Measurements from ENCODE around the gene JAM3. TPM values are rescaled to one million over a fixed set of nuclear protein-coding genes. Genes with fewer than 3 reads are reported as not detected.

The JAM3 gene
- 71.5 and 102 TPM in 2 replicates for total RNA-seq (2012; rRNA removed)
- polyA plus RNA-seq (2012; rRNA removed): 32.0 and 38.0 TPM in 2 replicates
- 17.9 and 24.0 TPM in 2 replicates for polyA plus RNA-seq (2012; cell fraction: cytosol; rRNA removed)
- polyA plus RNA-seq (2012; cell fraction: nucleus; rRNA removed; ENCODE audit: low replicate concordance): 20.6 and 54.0 TPM in 2 replicates
- percentile 71 among the genes with signal in this experiment for Bru-seq, nascent RNA
- BruChase-seq, experiment 1, labeled RNA remaining after a 6-hour chase: percentile 75 among the genes with signal in this experiment
- BruChase-seq, experiment 2, labeled RNA remaining after a 2-hour chase: percentile 76 among the genes with signal in this experiment
- long read RNA-seq, transcript JAM3-201 (9 exons, 3,912 nt): major isoform, 96 of 132 reads
- long read RNA-seq, partial matches to known transcripts: 11 of 132 reads
- long read RNA-seq, other reads (novel, unspliced or antisense): 23 of 132 reads

GRCh38 chr11:134068829-134069425 is at the start of gene JAM3:
Gene JAM3 (plus strand): TSS chr11:134069072. CDS start chr11:134069084, 12 bp downstream.
- POLR2A ChIA-PET (ENCODE audit: unreplicated experiment): no interaction called here
- Histone ChIP-seq H2BK120ac (ENCODE audit: low read depth, low read length) (peak within 1 kb of the TSS; percentile 91; the same call in 1 of the 2 replicates), H3K14ac (replicated peaks; ENCODE audit: low read depth, low read length) (peak within 1 kb of the TSS; percentile 98), H2AFZ (replicated peaks; ENCODE audit: low read length, poor library complexity) (peak within 1 kb of the TSS; percentile 100), H2BK20ac (ENCODE audit: low read depth, low read length) (no peak within 1 kb of the TSS), H3K4ac (ENCODE audit: low read depth, low read length) (peak within 1 kb of the TSS; percentile 95), H3K9ac (ENCODE audit: low read depth, low read length) (peak within 1 kb of the TSS; percentile 79), H3K9me1 (ENCODE audit: insufficient read depth, low read length) (no peaks in the 10 kb centered on the region), H4K8ac (ENCODE audit: low read depth in 2 of 2, low read length in 2 of 2) (peak within 1 kb of the TSS; percentile 73 to 90; a peak in 3 of 4 replicates), H3K4me3 (ENCODE audit: insufficient read depth, low read depth, low read length) (peak within 1 kb of the TSS; percentile 64), H3K27ac (ENCODE audit: insufficient read depth, low read length) (peak within 1 kb of the TSS; percentile 67), H3K27me3 (ENCODE audit: control insufficient read depth, insufficient read depth, low read length) (peaks cover 9% of the 10 kb centered on the region), H2BK5ac (ENCODE audit: low read depth, low read length, poor library complexity, severe bottlenecking) (peak within 1 kb of the TSS; percentile 30), H4K20me1 (ENCODE audit: insufficient read depth, low read length) (peaks cover 3% of the 10 kb centered on the region; the same call in 1 of the 2 replicates), H3K18ac (ENCODE audit: low read depth, low read length) (no peak within 1 kb of the TSS), H4K5ac (ENCODE audit: low read depth, low read length) (no peak within 1 kb of the TSS), H3K9me3 (ENCODE audit: control insufficient read depth, insufficient read depth, low read length) (no peaks in the 10 kb centered on the region), H2AK9ac (replicated peaks; ENCODE audit: low read depth, low read length, poor library complexity) (peak within 1 kb of the TSS; percentile 96), H3K36me3 (ENCODE audit: control insufficient read depth, insufficient read depth, low read length) (no peaks in the 10 kb centered on the region), H3K79me1 (ENCODE audit: low read depth in 1 of 2, low read length in 2 of 2) (peaks cover 7 to 26% of the 10 kb centered on the region in 2 experiments; a peak in 2 of 4 replicates), H2AK5ac (ENCODE audit: low read depth, low read length) (no peak within 1 kb of the TSS; the same call in none of the 2 replicates), H4K91ac (ENCODE audit: insufficient read depth, low read depth, low read length) (peak within 1 kb of the TSS; percentile 93), H3K56ac (ENCODE audit: extremely low read depth, insufficient read depth, low read length) (peak within 1 kb of the TSS; percentile 41), H3K4me2 (ENCODE audit: low read depth, low read length) (peak within 1 kb of the TSS; percentile 86), H3K4me1 (ENCODE audit: control insufficient read depth, insufficient read depth, low read length) (no peaks in the 10 kb centered on the region), H3K23ac (ENCODE audit: low read depth, low read length) (peak within 1 kb of the TSS; percentile 90), H2BK15ac (ENCODE audit: low read depth, low read length) (no peak within 1 kb of the TSS; the same call in 2 of the 3 replicates)
- 0% methylated on average over 12 of the region's 57 CpGs; no CpG with 5 or more reads in 1 of the 2 experiments for WGBS, 2 experiments (ENCODE audit: extremely low coverage in 2 of 2, insufficient read length in 1 of 2)
- CTCF ChIA-PET: no interaction called here
- dilution Hi-C loops (cut with HindIII; ENCODE audit: low sequenced_read_pairs, unreplicated experiment): no loop called here
- intact Hi-C loops (cut with micrococcal nuclease): loop anchor here (1.0 kb wide), 1 partner anchor 51 kb away; no protein-coding TSS in a partner anchor
- DNase-seq (peak; percentile 90), ATAC-seq (ENCODE audit: low read depth) (peak; percentile 92)
- TF ChIP-seq BHLHE40 (IDR thresholded peaks at IDR 0.05; ENCODE audit: low read depth, low read length) (no peak), RCOR1 (IDR thresholded peaks at IDR 0.05; ENCODE audit: insufficient replicate concordance, low read length) (peak; percentile 87), RAD21 (IDR thresholded peaks at IDR 0.05; ENCODE audit: low read length) (peak; percentile 23; the same call in 1 of the 2 replicates), ELK1 (IDR thresholded peaks at IDR 0.05; ENCODE audit: borderline replicate concordance, low read depth, low read length) (no peak), MXI1 (IDR thresholded peaks at IDR 0.05; ENCODE audit: borderline replicate concordance, low read depth, low read length) (peak; percentile 95), MAFK (IDR thresholded peaks at IDR 0.05; ENCODE audit: low read depth, low read length) (no peak), USF2 (IDR thresholded peaks at IDR 0.05; ENCODE audit: low read depth, low read length) (0 out of 2 replicates have a peak, but pooled peaks have one; percentile 24), MAZ (IDR thresholded peaks at IDR 0.05; ENCODE audit: borderline replicate concordance, low read depth, low read length) (peak; percentile 71; the same call in 1 of the 2 replicates), POLR2A (IDR thresholded peaks at IDR 0.05; ENCODE audit: low read depth, low read length) (peak; percentile 69; the same call in 1 of the 2 replicates), RFX5 (IDR thresholded peaks at IDR 0.05; ENCODE audit: low read depth, low read length) (peak; percentile 40; the same call in 1 of the 2 replicates)
- BruUV-seq (replicated peaks): no TSS peak
- in situ Hi-C loops (cut with MboI; ENCODE audit: low sequenced_read_pairs): no loop called here
